ENCODE data around the gene RRM2.

The RRM2 gene

GRCh38 chr2:10149635-10150034 lies 27.1 kb downstream of the RRM2 start:
- Histone ChIP-seq H3K4me1 (ENCODE audit: low read depth, poor library complexity, severe bottlenecking) (no peaks in the 10 kb centered on the region), H3K27me3 (ENCODE audit: insufficient read depth, low read depth) (no peaks in the 10 kb centered on the region), H4K20me1 (ENCODE audit: insufficient read depth) (no peaks in the 10 kb centered on the region), H3K4me3 (IDR thresholded peaks at IDR 0.05; ENCODE audit: insufficient read depth, low read depth, low read length) (no peak overlapping the region), H3K4me2 (no peak overlapping the region), H3K79me2 (ENCODE audit: insufficient read depth, low read depth) (no peaks in the 10 kb centered on the region), H3K36me3 (ENCODE audit: insufficient read depth) (no peaks in the 10 kb centered on the region), H3K27ac (no peak overlapping the region), H2AFZ (ENCODE audit: low read depth) (no peak overlapping the region), H3K9ac (no peak overlapping the region)
- no peak for TF ChIP-seq CTCF (conservative IDR thresholded peaks at IDR 0.05; ENCODE audit: low read depth, low read length)

DNA sequence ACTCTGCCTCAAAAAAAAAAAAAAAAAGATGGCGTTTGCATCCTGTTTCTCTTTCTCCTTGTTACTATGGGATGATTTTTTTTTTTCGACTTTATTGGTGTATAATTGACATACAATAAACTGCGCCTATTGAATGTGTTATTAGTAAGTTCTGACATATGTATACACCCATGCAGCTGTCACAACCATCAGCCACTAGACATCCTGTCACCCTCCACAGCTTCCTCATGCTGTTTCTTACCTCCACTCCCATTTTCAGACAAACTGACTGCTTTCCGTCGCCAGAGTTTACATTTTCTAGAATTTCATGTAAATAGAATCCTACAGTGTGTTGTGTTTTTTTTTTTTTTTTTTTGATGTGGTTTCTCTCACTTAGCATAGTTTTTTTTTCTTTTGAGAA lies 27.9 kb downstream of the RRM2 start:
- no peaks in the 10 kb centered on the region for H3K4me1 ChIP-seq (ENCODE audit: low read depth, poor library complexity, severe bottlenecking)
- H2AFZ ChIP-seq (ENCODE audit: low read depth) = no peak overlapping the region
- no peak overlapping the region for H3K4me3 ChIP-seq (IDR thresholded peaks at IDR 0.05; ENCODE audit: insufficient read depth, low read depth, low read length)
- H4K20me1 ChIP-seq (ENCODE audit: insufficient read depth) = no peaks in the 10 kb centered on the region
- no peak overlapping the region for H3K4me2 ChIP-seq
- no peak overlapping the region for H3K9ac ChIP-seq
- H3K36me3 ChIP-seq (ENCODE audit: insufficient read depth) = no peaks in the 10 kb centered on the region
- H3K79me2 ChIP-seq (ENCODE audit: insufficient read depth, low read depth) = no peaks in the 10 kb centered on the region
- H3K27me3 ChIP-seq (ENCODE audit: insufficient read depth, low read depth) = no peaks in the 10 kb centered on the region
- TF ChIP-seq CTCF (conservative IDR thresholded peaks at IDR 0.05; ENCODE audit: low read depth, low read length) = no peak
- no peak overlapping the region for H3K27ac ChIP-seq

DNA sequence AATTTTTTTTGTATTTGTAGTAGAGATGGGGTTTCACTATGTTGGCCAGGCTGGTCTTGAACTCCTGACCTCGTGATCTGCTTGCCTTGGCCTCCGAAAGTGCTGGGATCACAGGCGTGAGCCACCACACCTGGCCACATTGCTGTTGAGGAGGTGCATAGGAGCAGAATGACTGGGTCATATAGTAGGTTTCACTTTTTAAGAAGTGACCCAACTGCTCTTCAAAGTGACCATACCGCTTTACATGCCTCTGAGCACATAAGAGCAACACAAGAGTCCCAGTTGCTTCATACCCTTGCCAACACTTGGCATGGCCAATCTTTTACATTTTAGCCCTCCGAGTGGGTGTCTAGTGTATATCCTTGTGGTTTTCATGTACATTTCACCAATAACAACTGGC lies 28.9 kb downstream of the RRM2 start:
- Histone ChIP-seq H3K9ac (no peak overlapping the region), H2AFZ (ENCODE audit: low read depth) (no peak overlapping the region), H3K79me2 (ENCODE audit: insufficient read depth, low read depth) (no peaks in the 10 kb centered on the region), H3K4me2 (no peak overlapping the region), H3K27me3 (ENCODE audit: insufficient read depth, low read depth) (no peaks in the 10 kb centered on the region), H3K4me1 (ENCODE audit: low read depth, poor library complexity, severe bottlenecking) (no peaks in the 10 kb centered on the region), H3K4me3 (IDR thresholded peaks at IDR 0.05; ENCODE audit: insufficient read depth, low read depth, low read length) (no peak overlapping the region), H3K27ac (no peak overlapping the region), H4K20me1 (ENCODE audit: insufficient read depth) (no peaks in the 10 kb centered on the region), H3K36me3 (ENCODE audit: insufficient read depth) (no peaks in the 10 kb centered on the region)
- no peak for TF ChIP-seq CTCF (conservative IDR thresholded peaks at IDR 0.05; ENCODE audit: low read depth, low read length)

DNA sequence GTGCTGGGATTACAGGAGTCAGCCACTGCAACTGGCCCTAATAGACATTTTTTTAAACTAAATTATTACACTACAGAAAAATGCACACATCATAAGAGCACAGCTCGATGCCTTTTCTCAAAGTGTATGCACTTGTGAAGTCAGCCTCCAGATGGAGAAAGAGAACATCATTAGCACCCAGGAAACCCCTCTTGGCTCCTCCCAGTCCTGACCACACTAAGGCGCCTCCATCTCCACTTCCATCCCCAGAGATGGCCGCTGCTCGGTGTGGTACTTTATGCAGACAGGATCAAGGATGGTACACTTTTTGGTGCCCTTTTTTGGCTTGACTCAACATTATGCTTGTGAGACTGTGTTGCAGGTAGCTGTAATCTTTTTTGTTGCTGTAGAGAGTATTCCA lies 34.8 kb downstream of the RRM2 start:
- Histone ChIP-seq H3K27me3 (ENCODE audit: insufficient read depth, low read depth) (no peaks in the 10 kb centered on the region), H3K4me2 (no peak overlapping the region), H3K36me3 (ENCODE audit: insufficient read depth) (no peaks in the 10 kb centered on the region), H2AFZ (ENCODE audit: low read depth) (no peak overlapping the region), H3K4me1 (ENCODE audit: low read depth, poor library complexity, severe bottlenecking) (no peaks in the 10 kb centered on the region), H4K20me1 (ENCODE audit: insufficient read depth) (no peaks in the 10 kb centered on the region), H3K4me3 (IDR thresholded peaks at IDR 0.05; ENCODE audit: insufficient read depth, low read depth, low read length) (no peak overlapping the region), H3K9ac (no peak overlapping the region), H3K27ac (no peak overlapping the region), H3K79me2 (ENCODE audit: insufficient read depth, low read depth) (no peaks in the 10 kb centered on the region)
- no peak for TF ChIP-seq CTCF (conservative IDR thresholded peaks at IDR 0.05; ENCODE audit: low read depth, low read length)

DNA sequence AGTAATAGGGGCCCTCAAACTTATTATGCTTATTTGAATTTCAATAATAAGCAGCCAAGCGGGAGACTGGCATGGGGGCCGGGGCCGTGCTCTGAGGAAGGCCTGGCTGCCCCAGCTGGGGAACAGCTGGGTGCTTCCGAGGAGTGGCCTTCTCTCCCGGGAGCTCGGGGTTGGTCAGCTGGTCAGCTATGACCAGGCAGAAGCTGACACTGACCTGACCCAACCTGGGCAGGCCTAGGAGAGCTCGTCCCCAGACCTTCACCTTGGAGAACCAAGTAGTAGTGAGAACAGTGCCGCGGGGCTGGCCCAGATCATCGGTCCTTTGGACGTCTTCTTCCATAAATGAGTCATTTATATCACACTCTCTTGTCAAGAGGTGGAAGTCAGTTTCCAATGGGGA lies 36.1 kb downstream of the RRM2 start:
- no peak overlapping the region for H3K9ac ChIP-seq
- H3K4me2 ChIP-seq = no peak overlapping the region
- H3K36me3 ChIP-seq (ENCODE audit: insufficient read depth) = no peaks in the 10 kb centered on the region
- H3K27me3 ChIP-seq (ENCODE audit: insufficient read depth, low read depth) = no peaks in the 10 kb centered on the region
- TF ChIP-seq CTCF (conservative IDR thresholded peaks at IDR 0.05; ENCODE audit: low read depth, low read length) = no peak
- H3K4me1 ChIP-seq (ENCODE audit: low read depth, poor library complexity, severe bottlenecking) = no peaks in the 10 kb centered on the region
- no peak overlapping the region for H3K27ac ChIP-seq
- no peak overlapping the region for H3K4me3 ChIP-seq (IDR thresholded peaks at IDR 0.05; ENCODE audit: insufficient read depth, low read depth, low read length)
- H4K20me1 ChIP-seq (ENCODE audit: insufficient read depth) = no peaks in the 10 kb centered on the region
- H3K79me2 ChIP-seq (ENCODE audit: insufficient read depth, low read depth) = no peaks in the 10 kb centered on the region
- H2AFZ ChIP-seq (ENCODE audit: low read depth) = no peak overlapping the region

All from KMS-11 (cell line).